NCI-H187 (cell line): ENCODE data around the gene IL1RL2.

Source experiments
- DNase-seq, 2 experiments: peaks; one replicate each; lab custom pipeline; 2025; lab: John Stamatoyannopoulos, UW

The IL1RL2 gene

GRCh38 chr2:102158011-102158755, 28.6 kb upstream of the IL1RL2 start:
- DNase-seq = no peak

DNA sequence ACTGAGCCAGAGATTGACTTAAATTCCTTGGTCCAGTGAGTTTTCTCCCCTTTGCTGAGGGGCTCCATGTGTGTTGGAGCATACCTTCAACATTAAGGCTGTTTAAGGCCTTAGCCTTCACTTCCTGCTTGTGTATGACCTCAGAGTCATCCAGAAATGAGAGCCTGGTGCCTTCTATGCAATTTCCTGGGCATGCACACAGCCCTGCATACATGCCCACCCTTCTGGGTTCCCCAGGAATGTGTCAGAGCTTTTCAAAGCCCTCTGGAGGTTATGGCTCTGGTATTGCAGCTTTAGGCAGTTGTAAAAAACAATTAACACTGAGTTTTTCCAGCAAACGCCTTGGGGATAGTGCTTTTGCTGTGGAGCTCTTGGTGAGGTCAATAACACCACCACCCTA, 27.5 kb upstream of the IL1RL2 start:
- no peak for DNase-seq

GRCh38 chr2:102166189-102166845, 20.5 kb upstream of the IL1RL2 start:
- DNase-seq = no peak

- no peak for DNase-seq
These were observed 18.6 kb upstream of the IL1RL2 start for GRCh38 chr2:102168026-102168771.

DNA sequence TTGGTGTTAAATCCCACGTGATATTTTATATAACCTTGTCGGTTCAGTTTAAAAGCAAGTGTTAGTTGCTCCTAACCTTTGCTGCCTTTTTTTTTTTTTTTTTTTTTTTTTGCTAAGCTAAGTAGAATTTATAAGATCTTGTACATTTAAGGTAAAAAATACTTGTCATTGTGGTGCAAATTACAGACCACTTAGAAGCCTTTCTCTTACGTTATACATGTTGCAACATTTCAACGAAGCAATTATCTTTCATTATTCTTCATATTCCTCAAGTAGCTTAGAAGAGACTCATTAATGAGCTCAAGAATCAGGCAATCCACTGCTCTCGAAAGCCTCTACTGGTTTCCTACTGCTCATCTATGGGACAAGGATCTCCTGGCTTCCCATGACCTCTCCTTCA, 14.9 kb upstream of the IL1RL2 start:
- no peak for DNase-seq

DNA sequence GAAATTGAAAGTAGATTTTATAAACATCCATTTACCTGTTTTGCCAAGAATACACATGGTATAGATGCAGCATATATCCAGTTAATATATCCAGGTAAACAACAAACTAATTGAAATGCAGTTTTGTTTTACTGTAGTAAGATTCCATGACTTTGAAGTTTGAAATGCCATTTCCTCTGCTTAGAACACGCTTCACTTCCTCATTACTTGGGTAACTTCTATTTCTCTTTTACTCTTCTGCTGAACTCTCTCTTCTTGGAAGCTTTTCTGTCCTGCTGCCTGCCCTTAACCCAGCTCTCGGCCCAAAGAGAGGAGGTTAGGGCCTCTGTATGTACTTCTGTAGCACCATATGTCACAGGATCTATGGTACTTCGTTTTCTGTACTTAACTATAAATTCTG, 14.1 kb upstream of the IL1RL2 start:
- no peak for DNase-seq

GRCh38 chr2:102176172-102176571, 10.7 kb upstream of the IL1RL2 start:
- no peak for DNase-seq

DNA sequence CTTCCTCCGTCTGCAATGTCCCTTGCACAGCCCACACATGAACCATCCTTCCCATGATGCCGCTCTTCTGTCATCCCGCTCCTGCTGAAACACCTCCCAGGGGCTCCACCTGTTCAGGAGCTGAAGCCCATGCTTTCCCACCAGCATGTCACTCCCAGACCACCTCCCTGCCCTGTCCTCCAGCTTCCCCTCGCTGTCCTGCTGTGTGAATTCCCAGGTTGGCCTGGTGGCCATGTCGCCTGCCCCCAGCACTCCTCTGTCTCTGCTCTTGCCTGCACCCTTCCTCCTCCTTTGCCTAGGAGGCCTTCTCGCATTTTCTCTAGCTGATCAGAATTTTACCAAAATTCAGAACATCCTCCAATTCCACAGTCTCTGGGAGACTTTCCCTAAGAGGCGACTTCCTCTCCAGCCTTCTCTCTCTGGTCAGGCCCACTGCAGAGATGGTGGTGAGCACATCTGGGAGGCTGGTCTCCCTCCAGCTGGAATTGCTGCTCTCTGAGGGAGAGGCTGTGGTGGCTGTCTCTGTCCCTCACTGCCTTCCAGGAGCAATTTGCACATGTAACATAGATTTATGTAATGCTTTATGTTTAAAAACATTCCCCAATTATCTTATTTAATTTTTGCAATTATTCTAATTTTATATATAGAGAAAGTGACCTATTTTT, 8.9 kb upstream of the IL1RL2 start:
- DNase-seq = no peak

- DNase-seq = no peak
These were observed 7.8 kb upstream of the IL1RL2 start for GRCh38 chr2:102179061-102179460.

DNA sequence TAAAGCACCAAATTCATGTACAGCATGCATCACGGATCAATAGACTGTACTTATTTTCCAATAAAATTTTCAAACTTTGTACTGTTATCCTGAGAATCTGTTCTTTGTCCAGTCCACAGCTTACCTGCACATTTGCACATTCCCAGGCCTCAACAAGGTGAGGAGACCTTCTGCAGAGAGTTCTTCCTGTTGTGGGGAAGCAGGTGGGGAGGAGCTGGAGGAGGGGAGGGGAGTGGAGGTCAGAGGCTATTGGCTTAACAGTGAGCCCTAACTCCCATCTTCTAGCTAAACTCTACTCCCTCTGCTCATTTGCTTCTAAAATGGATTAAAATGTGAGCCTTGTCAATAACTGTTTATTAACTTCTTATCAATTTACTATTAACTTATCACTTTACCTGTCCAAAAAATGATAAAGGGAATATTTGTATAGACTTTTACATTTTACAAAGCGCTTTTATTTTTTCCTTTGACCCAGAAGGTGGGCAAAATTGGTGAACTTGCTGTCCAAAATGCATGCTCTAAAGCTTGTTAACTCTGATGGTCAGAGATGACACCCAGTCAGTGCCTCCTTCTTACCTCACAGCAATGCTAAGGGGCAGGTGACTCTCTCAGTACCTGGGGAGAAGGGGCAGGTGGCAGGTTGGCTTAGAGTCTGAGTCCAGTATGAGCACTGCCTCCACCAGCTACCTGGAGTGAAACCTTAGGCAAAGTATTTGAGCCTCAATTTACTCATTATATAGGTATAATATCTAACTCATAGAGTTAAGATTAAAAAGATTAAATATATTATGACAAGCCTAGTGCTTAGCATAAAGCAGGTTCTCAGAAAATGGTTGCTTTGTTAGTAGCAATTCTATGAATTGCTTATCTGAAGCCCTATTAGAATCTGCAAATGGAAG, 6.8 kb upstream of the IL1RL2 start:
- DNase-seq = no peak

- no peak for DNase-seq
These were observed 6.2 kb upstream of the IL1RL2 start for GRCh38 chr2:102180687-102180999.

DNA sequence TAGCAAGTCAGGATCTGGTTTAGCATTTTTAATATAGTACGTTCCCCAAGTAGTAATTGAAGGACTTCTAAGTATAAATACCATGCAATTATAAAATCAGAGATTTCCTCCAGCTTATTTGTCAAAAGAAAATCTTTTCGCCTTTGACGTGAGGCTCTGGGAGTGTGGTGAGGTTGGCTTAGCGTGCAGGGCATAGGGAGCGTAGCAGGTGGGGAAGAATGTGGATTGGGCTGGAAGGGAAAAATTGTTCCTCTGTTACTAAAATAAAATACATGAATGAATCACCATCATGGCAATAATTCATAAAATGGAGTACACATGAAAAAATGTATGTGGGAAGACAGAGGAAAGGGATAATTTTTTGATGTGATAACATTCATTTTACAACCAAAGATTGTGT, 5.4 kb upstream of the IL1RL2 start:
- no peak for DNase-seq

DNA sequence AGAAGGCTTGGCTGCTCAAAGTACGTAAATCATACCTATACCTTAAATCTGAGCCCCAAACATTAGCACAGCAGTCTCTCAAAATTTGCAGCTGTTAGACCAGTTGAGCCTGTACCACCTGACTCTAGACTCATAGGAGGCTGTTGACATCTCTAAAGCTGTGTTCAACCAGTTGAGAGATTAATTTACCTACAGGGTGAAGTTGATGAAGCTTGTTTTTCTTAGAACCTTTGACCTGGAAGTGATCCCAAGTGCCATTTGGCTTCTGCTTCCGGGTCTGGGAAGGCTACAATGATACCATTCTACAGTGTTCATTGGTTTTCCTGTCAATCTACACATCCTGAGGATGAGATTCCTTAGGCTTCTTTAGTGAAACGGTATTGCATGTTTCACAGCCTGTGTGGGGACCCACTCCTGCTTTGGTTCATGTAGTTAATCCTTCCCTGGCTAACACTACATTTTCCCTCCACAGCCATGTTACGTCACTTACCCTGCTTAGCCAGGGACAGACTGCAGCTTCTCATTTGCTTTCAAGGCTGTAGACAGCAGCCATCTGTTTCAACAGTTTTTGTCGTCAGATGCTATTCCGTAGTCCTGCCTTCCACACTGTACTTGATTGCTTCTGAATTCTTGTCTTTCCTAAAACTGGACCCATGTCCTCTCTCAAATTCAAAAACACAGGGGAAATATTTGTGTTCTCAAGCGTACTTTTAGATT, 4.7 kb upstream of the IL1RL2 start:
- no peak for DNase-seq

DNA sequence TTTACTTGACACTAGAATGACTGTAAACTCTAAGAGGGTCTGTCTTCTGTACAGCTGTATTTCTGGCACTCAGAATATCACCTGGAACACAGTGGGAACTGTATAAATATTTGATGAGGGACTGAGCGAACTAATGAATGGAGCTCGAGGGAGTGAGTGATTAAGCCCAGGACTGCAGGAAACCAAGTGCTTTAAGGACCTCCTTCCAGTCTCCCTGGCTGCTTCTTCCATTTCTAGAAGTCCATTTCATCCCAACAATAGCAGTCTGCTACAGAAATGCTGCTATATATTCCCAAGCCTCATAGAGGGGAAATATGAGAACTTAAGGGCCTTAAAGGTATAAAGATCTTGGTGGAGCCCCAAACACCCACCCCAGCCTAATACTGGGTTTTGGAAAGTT, 2.8 kb upstream of the IL1RL2 start:
- DNase-seq = no peak

DNA sequence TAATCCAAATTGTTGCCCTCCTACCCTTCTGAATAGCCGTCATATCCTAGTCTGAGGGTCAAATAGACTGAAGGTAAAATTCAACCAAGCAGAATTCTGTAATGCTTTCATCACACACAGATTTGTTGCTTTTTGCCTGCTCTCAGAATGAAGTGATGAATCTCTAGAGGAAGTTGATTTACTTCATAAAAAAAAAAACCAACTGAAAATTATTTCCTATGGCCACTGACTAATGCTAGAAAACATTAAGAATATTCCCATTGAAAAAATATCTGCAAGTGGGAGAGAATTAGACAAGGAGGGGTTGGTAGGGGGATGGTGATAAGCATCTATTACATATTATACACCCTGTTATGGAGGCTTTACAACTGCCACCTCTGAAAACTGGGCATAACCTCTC, 2.3 kb upstream of the IL1RL2 start:
- no peak for DNase-seq

DNA sequence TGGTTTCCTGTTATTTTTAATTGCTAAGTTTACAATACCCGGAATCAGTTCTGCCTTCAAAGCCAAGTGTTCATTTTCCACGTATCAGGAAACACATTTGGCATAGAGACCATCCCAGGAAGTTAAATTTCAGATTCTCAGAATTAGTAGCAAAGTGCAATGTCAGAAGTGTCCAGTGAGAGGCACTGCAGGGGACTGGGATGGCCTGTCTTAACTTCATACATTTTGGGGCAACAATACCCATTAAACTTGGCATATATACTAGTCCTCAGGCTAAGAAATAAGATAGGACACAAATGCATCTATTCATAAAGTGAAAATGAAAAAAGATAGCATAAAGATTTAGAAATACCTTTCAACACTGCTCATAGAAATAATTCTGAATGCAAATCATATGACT, 1.5 kb upstream of the IL1RL2 start:
- no peak for DNase-seq

DNA sequence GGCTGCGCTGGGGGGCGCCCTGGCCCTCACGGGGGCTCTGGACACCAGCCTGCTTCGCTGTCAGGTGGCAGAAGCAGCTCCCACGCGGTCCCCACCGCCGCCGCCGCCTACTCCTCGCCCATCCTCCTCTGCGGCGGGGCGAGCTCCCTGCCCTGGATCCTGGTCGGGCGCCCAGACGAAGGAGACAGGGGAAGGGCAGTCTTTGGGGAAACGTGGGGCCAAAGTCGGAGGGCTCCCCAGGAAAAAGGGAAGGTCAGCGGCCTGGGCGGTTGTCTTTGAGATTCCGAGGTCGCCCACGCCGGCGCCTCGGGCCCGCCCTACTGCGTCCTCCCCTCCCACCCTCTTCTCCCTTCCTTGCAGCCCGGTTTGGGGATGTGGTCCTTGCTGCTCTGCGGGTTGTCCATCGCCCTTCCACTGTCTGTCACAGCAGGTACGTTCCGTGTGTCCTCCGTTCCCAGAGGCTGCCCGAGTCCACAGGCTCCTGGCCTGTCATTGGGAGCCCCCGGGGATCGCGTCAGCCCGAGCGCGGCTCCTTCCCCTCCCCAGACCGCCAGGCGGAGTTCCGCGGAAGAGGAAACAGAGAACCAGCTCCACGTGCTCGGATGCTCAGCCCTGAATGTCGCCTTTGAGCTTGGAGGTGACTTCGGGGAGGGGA, 800 bp downstream of the IL1RL2 start:
- DNase-seq = no peak

- no peak for DNase-seq
These were observed 3.7 kb downstream of the IL1RL2 start for GRCh38 chr2:102190430-102191107.

DNA sequence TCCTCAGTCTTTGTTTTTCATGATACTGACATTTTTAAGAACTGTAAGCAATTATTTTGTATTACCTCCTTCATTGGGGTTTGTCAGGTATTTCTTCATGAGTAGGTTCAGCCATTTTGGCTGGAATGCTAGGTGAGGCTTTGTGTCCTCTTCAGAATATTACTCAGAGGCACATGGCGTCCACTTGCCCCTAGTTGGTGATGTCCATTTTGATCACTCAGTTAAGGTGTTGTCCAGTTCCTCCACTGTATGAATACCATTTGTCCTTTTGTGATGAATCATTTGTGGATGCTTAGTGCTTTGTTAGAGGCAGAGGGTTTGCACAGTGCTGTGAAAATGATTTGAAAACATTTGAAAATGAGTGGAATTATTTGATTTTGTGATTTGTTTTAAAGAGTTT, 4.7 kb downstream of the IL1RL2 start:
- no peak for DNase-seq

DNA sequence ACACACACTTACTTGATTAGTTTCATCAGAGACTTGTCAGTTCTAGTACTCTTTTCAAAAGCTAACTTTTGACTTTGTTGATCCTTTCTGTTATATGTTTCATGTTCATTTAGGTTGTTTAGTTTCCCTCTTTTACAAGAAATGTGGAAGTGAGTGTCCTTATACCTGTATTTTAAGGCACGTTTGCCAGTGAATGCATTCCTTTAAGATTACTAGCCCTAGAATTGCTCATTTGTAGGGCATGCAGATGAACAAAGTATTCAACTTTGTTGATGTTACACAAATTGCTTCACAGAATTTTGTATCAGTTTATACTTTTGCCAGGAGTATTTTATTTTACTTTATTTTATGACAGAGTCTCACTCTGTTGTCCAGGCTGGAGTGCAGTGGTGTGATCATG, 6.3 kb downstream of the IL1RL2 start:
- DNase-seq = no peak
